ENCODE measurements around the gene TTI1.

Gene TTI1

GRCh38 chr20:37995856-37996605 is 37.2 kb downstream of the TTI1 start:
- CTCF ChIA-PET, result interaction anchor here (1.5 to 10.0 kb wide), 4 partner anchors 16 to 432 kb away, joined by 4 to 92 read pairs (median 10); no protein-coding TSS in a partner anchor
- H3K4me3 ChIP-seq (ENCODE audit: low read depth, low read length), result no peak overlapping the region
- POLR2A ChIA-PET, result no interaction called here
- DNase-seq (ENCODE audit: low read depth, low spot score), result no peak
- TF ChIP-seq, protein P1, sequence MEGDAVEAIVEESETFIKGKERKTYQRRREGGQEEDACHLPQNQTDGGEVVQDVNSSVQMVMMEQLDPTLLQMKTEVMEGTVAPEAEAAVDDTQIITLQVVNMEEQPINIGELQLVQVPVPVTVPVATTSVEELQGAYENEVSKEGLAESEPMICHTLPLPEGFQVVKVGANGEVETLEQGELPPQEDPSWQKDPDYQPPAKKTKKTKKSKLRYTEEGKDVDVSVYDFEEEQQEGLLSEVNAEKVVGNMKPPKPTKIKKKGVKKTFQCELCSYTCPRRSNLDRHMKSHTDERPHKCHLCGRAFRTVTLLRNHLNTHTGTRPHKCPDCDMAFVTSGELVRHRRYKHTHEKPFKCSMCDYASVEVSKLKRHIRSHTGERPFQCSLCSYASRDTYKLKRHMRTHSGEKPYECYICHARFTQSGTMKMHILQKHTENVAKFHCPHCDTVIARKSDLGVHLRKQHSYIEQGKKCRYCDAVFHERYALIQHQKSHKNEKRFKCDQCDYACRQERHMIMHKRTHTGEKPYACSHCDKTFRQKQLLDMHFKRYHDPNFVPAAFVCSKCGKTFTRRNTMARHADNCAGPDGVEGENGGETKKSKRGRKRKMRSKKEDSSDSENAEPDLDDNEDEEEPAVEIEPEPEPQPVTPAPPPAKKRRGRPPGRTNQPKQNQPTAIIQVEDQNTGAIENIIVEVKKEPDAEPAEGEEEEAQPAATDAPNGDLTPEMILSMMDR (IDR thresholded peaks at IDR 0.05; ENCODE audit: insufficient read depth, low read length, missing control alignments), result no peak

- TF ChIP-seq, protein P1 (IDR thresholded peaks at IDR 0.05; ENCODE audit: insufficient read depth, low read length, missing control alignments), result no peak
- CTCF ChIA-PET, result interaction anchor here (1.5 to 10.0 kb wide), 8 partner anchors 14 to 435 kb away, joined by 4 to 92 read pairs (median 6); no protein-coding TSS in a partner anchor
- no peak for DNase-seq (ENCODE audit: low read depth, low spot score)
- no peak overlapping the region for H3K4me3 ChIP-seq (ENCODE audit: low read depth, low read length)
- POLR2A ChIA-PET, result no interaction called here
These were observed 38.7 kb downstream of the TTI1 start for GRCh38 chr20:37994512-37994911.

DNA sequence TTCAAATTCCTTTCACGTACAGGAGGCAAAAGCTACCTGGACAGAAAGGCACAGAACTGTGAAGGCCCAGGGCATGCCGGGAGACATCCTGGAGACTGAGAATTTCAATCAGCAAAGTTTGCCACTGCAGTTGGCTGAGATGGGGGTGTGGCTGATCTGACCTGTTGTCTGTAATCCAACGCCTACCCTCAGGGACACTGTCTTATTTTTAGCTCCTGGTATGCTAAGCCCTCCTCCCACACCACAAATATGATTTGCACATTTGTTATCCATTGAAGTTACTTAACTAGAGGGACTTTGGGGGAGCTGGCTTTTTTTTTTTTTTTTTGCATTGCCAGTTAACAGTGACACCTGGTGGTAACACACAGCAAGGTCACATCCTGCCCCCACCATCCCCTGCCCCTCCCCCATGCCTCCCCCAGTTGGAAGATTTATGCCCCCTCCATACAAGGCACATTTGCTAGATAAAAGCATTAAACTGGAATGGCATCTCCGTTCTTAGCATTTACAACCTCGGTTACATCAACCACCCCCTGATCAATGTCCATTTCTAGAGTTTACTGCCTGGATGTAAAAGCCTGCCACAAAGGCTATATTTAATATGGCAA is 40.4 kb downstream of the TTI1 start:
- ChIA-PET POLR2A (interaction anchor here (0.6 to 1.0 kb wide), 3 partner anchors 237 to 299 kb away, joined by 3 read pairs; partner anchors contain the start of gene CTNNBL1), CTCF (interaction anchor here (0.7 to 10.0 kb wide), 20 partner anchors 8 to 434 kb away, joined by 3 to 92 read pairs (median 4); no protein-coding TSS in a partner anchor)
- H3K4me3 ChIP-seq (ENCODE audit: low read depth, low read length), result no peak overlapping the region
- peak; percentile 76 for DNase-seq (ENCODE audit: low read depth, low spot score)
- TF ChIP-seq, protein P1 (IDR thresholded peaks at IDR 0.05; ENCODE audit: insufficient read depth, low read length, missing control alignments), result peak; percentile 41

DNA sequence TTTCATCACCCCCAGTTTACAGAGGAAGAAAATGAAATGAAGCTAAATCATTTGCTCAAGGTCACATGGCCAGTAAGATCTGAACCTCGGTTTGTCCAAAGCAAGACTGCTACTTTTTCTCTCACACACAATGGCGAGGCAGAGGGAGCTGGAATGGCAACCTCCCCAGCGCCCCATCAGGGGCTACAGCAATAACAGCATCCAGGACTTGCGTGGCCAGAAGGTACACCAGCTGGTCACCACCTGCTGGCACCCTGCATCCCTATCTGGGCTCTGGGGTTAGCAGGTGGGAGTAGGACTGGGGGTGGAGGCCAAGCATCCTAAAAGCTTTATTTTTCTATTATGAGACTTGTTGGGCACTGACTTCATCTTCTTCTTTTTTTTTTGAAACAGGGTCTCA is 41.3 kb downstream of the TTI1 start:
- no peak overlapping the region for H3K4me3 ChIP-seq (ENCODE audit: low read depth, low read length)
- CTCF ChIA-PET, result interaction anchor here (0.7 to 10.0 kb wide), 12 partner anchors 14 to 796 kb away, joined by 3 to 92 read pairs (median 4); no protein-coding TSS in a partner anchor
- POLR2A ChIA-PET, result no interaction called here
- no peak for DNase-seq (ENCODE audit: low read depth, low spot score)
- TF ChIP-seq, protein P1 (IDR thresholded peaks at IDR 0.05; ENCODE audit: insufficient read depth, low read length, missing control alignments), result no peak

DNA sequence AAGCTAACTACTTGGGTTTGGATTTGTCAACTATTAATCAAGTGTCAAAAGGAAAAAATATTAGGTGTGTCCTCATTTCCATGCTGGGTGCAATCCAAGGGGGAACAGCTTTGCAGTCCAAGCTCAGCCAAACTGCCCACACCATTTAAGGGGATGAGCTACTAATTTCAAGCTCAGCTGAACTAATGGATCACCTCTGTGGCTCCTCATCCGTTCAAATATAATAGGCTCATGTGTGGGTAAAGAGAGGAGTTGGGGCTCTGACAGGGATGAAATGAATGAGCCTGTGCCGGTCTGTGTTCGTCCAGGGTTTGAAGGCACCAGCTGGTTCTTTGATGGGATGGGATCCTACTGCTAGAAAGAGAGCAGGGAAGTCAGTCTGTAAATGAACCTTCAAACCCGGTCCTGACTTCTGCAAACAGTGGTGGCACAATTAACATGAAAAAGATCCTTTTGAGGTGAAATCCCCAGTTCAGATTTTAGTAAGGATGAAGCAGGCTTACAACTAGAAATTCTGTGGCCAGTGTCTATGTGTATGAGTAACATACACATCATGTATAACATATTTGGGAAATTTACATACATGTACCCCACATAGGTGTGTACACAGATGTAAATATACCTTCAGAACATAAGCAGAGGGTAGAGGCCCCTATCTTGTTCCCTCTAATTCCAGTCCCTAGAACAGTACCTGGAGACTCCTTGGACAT is 41.9 kb downstream of the TTI1 start:
- no peak for DNase-seq (ENCODE audit: low read depth, low spot score)
- ChIA-PET CTCF (interaction anchor here (0.7 to 10.0 kb wide), 8 partner anchors 14 to 427 kb away, joined by 3 to 92 read pairs (median 4); no protein-coding TSS in a partner anchor), POLR2A (no interaction called here)
- H3K4me3 ChIP-seq (ENCODE audit: low read depth, low read length), result no peak overlapping the region
- TF ChIP-seq, protein P1 (IDR thresholded peaks at IDR 0.05; ENCODE audit: insufficient read depth, low read length, missing control alignments), result no peak

All from AG04449 (cell line).